Spleen (tissue), 11 donors: ENCODE data around the gene DDX53. TPM values are rescaled to one million over a fixed set of nuclear protein-coding genes. Genes with fewer than 3 reads are reported as not detected.

Source experiments
- DNase-seq: peaks from one replicate; pipeline ENCODE4 v3.0.0-alpha.2; 2020
- H3K27ac ChIP-seq, 8 donors: fragments of 200-600 bp; sonication (generic) in 7 of 8; 1 replicate in 4 of 8; 2 replicates in 4 of 8; pipeline versions ENCODE4 v1.5.0 to v1.8.0; 2016 to 2021; ENCODE audit warnings: inconsistent platforms in 4 of 8, mild to moderate bottlenecking in 4 of 8, moderate library complexity in 1 of 8
- H3K27me3 ChIP-seq, 7 donors: fragments of 200-600 bp; sonication (generic) in 6 of 7; replicated peaks in 1 of 7; 1 replicate in 4 of 7; 2 replicates in 3 of 7; pipeline versions ENCODE4 v1.5.0 to v1.8.0; 2016 to 2021; ENCODE audit warnings: inconsistent platforms in 3 of 7, mild to moderate bottlenecking in 1 of 7
- H3K36me3 ChIP-seq, 6 donors: fragments of 200-600 bp; sonication (generic) in 5 of 6; 1 replicate in 4 of 6; 2 replicates in 2 of 6; pipeline versions ENCODE4 v1.5.0 to v1.8.0; 2016 to 2021; ENCODE audit warnings: inconsistent platforms in 2 of 6
- H3K4me1 ChIP-seq, 6 donors: fragments of 200-600 bp; sonication (generic) in 5 of 6; 1 replicate in 3 of 6; 2 replicates in 3 of 6; pipeline versions ENCODE4 v1.5.0 to v1.8.0; 2016 to 2021; ENCODE audit warnings: inconsistent platforms in 3 of 6
- H3K4me3 ChIP-seq, 8 donors: fragments of 200-600 bp; sonication (generic) in 7 of 8; 1 replicate in 4 of 8; 2 replicates in 4 of 8; pipeline versions ENCODE4 v1.5.0 to v1.8.0; 2016 to 2021; ENCODE audit warnings: inconsistent platforms in 4 of 8, mild to moderate bottlenecking in 4 of 8, moderate library complexity in 2 of 8
- H3K9me3 ChIP-seq, 8 donors: fragments of 200-600 bp; sonication (generic) in 7 of 8; 1 replicate in 4 of 8; 2 replicates in 4 of 8; pipeline versions ENCODE4 v1.5.0 to v1.8.0; 2016 to 2021; ENCODE audit warnings: inconsistent platforms in 4 of 8
- POLR2A ChIP-seq, 3 donors: fragments of 450-650 bp; IDR thresholded peaks; one replicate each; pipeline ENCODE4 v1.5.1; 2017; ENCODE audit warnings: antibody characterized with exemption in 3 of 3, mild to moderate bottlenecking in 1 of 3
- POLR2AphosphoS5 ChIP-seq, 3 donors: sonication (generic); formaldehyde crosslinking; IDR thresholded peaks; one replicate each; pipeline ENCODE4 v1.5.1; 2017; ENCODE audit warnings: antibody characterized with exemption in 3 of 3
- WGBS, 5 donors: extraction: QIAGEN DNeasy Blood & Tissue Kit in 3 of 5; methylation state at CpG; one replicate each; pipeline versions ENCODE4 v1.1.5 to v1.1.7; 2013 to 2018; 5-methylcytosine and 5-hydroxymethylcytosine counted together
- intact Hi-C: fragments of 100-400 bp; cut with DNase I; formaldehyde crosslinking; loops from one replicate; pipeline ENCODE4 v1.15.0; 2023; ENCODE audit warnings: low total_unique reads
- polyA plus RNA-seq, 3 donors: library from polyadenylated mRNA; stranded (reverse); fragments of 200-250 nt; gene quantifications; one replicate each; pipeline ENCODE4 v1.2.1, GENCODE V29; 2013
- total RNA-seq, 7 donors: library from RNA; depleted of rRNA in 3 of 7; stranded (reverse); fragments of >200 nt in 3 of 7; fragmentation: NEBNext Ultra II Directional in 4 of 7; extraction: Animal tissue kit (Norgen Biotek cat#: 25700) in 4 of 7; gene quantifications; one replicate each; pipeline versions ENCODE4 v1.1.0 to v1.2.1, GENCODE V29; 2016 to 2021
- TF ChIP-seq, protein P1 (sequence below), 11 experiments: fragments of 200-600 bp in 7 of 11; fragments of 450-650 bp in 4 of 11; sonication (generic) in 4 of 11; IDR thresholded peaks in 8 of 11; conservative IDR thresholded peaks in 3 of 11; 1 replicate in 7 of 11; 2 replicates in 4 of 11; pipeline versions ENCODE4 v1.4.0 to v1.8.0; 2016 to 2021; ENCODE audit warnings: antibody characterized with exemption in 11 of 11, inconsistent platforms in 4 of 11, mild to moderate bottlenecking in 1 of 11
- donor health status: healthy with polysubstance abuse.
- donor health status: DM: no; HTN: no; CAD: no; lungs with moderate emphysema.
- donor health status: DM: no; HTN: no; CAD: no.
- donor health status: Bipolar disorder and iron deficiency.
- donor health status: healthy.
- donor health status: DM: no; HTN: no; CAD: no.
- donor health status: DM: yes; HTN: yes; CAD: no.

DDX53 gene
- total and polyA plus RNA-seq, 10 donors: not detected

DNA sequence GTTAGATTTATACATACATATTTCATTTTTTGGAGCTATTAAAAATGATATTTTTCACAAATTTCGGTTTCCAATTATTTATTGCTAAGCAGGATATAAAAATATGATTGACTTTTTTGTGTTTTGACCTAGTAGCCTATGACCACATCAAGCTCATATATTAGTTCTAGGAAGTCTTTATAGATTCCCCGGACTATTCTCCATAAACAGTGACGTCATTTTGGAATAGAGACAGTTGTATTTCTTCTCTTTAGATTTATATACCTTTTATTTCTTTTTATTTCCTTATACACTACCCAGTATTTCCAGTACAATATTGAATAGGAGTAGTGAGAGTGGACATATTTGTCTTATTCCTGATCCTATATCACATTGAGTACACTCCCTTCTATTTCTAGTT lies 31.8 kb downstream of the DDX53 start:
- Histone ChIP-seq H3K9me3 (no peaks in the 10 kb centered on the region), H3K4me3 (no peak overlapping the region), H3K4me1 (no peaks in the 10 kb centered on the region), H3K27me3 (no peaks in the 10 kb centered on the region), H3K27ac (no peak overlapping the region), H3K36me3 (no peaks in the 10 kb centered on the region)
- DNase-seq: no peak
- intact Hi-C loops: no loop called here
- TF ChIP-seq POLR2AphosphoS5 (IDR thresholded peaks at IDR 0.05): no peak
- TF ChIP-seq, protein P1, sequence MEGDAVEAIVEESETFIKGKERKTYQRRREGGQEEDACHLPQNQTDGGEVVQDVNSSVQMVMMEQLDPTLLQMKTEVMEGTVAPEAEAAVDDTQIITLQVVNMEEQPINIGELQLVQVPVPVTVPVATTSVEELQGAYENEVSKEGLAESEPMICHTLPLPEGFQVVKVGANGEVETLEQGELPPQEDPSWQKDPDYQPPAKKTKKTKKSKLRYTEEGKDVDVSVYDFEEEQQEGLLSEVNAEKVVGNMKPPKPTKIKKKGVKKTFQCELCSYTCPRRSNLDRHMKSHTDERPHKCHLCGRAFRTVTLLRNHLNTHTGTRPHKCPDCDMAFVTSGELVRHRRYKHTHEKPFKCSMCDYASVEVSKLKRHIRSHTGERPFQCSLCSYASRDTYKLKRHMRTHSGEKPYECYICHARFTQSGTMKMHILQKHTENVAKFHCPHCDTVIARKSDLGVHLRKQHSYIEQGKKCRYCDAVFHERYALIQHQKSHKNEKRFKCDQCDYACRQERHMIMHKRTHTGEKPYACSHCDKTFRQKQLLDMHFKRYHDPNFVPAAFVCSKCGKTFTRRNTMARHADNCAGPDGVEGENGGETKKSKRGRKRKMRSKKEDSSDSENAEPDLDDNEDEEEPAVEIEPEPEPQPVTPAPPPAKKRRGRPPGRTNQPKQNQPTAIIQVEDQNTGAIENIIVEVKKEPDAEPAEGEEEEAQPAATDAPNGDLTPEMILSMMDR (IDR thresholded peaks at IDR 0.05 in 8 of 11, conservative IDR thresholded peaks at IDR 0.05 in 3 of 11): no peak
- WGBS, 5 donors: 69 to 92% (median 83%) methylated on average over 3 of the region's 3 CpGs

DNA sequence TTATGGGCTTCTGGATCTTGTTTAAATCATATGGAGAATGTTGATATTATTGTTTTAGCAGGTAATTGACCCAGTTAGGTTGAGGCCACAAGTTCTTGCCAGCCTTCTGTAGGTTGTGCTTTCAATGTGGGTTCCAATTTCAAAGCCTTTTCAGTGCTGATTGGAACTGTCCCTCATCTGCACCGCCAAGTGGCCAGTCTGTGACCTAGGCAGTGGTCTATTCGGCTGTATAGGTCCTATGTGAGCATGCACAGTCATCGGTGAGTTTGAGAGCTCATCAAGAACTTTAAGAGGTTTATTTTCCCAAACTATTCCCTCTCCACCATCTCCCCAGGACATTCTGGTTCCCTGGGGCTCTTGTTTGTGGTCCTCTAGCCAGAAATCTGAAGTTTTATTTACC lies 35.7 kb downstream of the DDX53 start:
- H3K36me3 ChIP-seq: no peaks in the 10 kb centered on the region
- no peak overlapping the region for H3K27ac ChIP-seq
- intact Hi-C loops: no loop called here
- TF ChIP-seq, protein P1 (IDR thresholded peaks at IDR 0.05 in 8 of 11, conservative IDR thresholded peaks at IDR 0.05 in 3 of 11): no peak
- TF ChIP-seq POLR2AphosphoS5 (IDR thresholded peaks at IDR 0.05) (no peak), POLR2A (IDR thresholded peaks at IDR 0.05) (no peak)
- H3K9me3 ChIP-seq: no peaks in the 10 kb centered on the region
- no peaks in the 10 kb centered on the region for H3K4me1 ChIP-seq
- WGBS, 5 donors: 73 to 84% (median 80%) methylated on average over 3 of the region's 3 CpGs
- H3K4me3 ChIP-seq: no peak overlapping the region
- H3K27me3 ChIP-seq: no peaks in the 10 kb centered on the region
- DNase-seq: no peak

DNA sequence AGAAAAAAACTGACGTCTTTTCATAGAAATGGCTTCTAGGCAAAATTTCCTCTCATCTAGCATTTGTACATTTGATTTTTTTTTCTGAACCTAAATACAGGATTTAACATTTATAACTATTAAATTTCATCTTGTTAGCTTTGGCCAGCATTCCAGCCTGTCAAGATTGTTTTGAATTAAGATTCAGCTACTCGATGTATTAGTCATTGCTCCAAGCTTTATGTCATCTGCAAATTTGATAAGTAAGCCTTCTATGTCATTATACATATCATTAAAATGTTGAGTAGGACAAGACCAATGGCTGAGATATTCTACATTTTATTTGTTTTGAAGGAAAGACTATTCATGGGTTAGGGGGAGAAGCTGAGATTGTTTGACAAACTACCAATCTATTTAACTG lies 46.7 kb downstream of the DDX53 start:
- no peak for DNase-seq
- H3K4me3 ChIP-seq: no peak overlapping the region
- no peaks in the 10 kb centered on the region for H3K9me3 ChIP-seq
- no peaks in the 10 kb centered on the region for H3K36me3 ChIP-seq
- TF ChIP-seq POLR2A (IDR thresholded peaks at IDR 0.05): no peak
- H3K4me1 ChIP-seq: no peaks in the 10 kb centered on the region
- intact Hi-C loops: no loop called here
- no peaks in the 10 kb centered on the region for H3K27me3 ChIP-seq
- 78 to 90% (median 84%) methylated on average over 2 of the region's 2 CpGs for WGBS, 5 donors
- H3K27ac ChIP-seq: no peak overlapping the region

DNA sequence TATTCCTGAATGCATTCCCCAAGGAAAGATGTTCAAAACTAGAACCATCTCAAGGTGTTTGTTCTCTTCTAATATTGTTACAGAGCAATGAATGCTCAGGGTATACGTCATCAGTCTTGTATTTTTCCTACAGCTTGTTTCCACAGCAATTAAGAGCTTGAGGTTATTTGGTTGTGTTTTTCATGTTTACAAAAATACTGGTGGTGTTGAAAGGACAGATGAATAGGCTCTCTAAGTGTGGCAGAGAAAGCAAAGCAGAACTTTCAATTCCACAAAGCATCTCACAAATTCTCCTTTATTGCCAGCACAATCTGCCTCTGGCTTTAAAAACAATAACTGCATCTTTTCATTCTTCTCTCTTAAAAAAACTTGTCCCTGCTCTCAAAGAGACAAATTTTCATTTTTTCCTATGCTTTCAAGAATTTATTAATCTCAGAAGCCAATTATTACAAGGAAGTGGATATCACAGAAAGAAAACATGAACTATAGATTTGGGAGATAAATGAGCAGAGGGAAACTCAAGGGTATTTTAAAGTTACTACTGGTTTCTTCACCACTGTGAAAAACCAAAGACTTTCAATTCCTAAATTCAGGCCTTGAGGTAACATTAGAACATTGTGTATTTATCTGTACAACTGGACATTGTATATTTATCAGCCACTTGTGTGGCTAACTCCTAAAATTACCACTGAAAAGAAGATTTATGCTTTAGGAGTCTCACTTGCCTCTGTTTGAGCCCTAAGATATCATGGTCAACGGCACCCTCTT lies 49.2 kb downstream of the DDX53 start:
- Histone ChIP-seq H3K4me1 (no peaks in the 10 kb centered on the region), H3K36me3 (no peaks in the 10 kb centered on the region), H3K4me3 (no peak overlapping the region), H3K9me3 (no peaks in the 10 kb centered on the region), H3K27ac (no peak overlapping the region), H3K27me3 (peaks cover 0 to 3% (median 0%) of the 10 kb centered on the region in 7 donors)
- no peak for DNase-seq
- intact Hi-C loops: no loop called here
- TF ChIP-seq POLR2AphosphoS5 (IDR thresholded peaks at IDR 0.05) (no peak), POLR2A (IDR thresholded peaks at IDR 0.05) (no peak)
- TF ChIP-seq, protein P1 (IDR thresholded peaks at IDR 0.05 in 8 of 11, conservative IDR thresholded peaks at IDR 0.05 in 3 of 11): no peak
- WGBS, 5 donors: 72 to 93% (median 86%) methylated on average over 2 of the region's 2 CpGs
